DMS53 treated with DMSO at 0.1 percent for 48 hours (cell line): ENCODE results near the gene SGIP1.

Experiments used
- DNase-seq: peaks from one replicate; lab custom pipeline; 2025; ENCODE audit not compliant: unreplicated experiment; lab: John Stamatoyannopoulos, UW

Gene SGIP1

DNA sequence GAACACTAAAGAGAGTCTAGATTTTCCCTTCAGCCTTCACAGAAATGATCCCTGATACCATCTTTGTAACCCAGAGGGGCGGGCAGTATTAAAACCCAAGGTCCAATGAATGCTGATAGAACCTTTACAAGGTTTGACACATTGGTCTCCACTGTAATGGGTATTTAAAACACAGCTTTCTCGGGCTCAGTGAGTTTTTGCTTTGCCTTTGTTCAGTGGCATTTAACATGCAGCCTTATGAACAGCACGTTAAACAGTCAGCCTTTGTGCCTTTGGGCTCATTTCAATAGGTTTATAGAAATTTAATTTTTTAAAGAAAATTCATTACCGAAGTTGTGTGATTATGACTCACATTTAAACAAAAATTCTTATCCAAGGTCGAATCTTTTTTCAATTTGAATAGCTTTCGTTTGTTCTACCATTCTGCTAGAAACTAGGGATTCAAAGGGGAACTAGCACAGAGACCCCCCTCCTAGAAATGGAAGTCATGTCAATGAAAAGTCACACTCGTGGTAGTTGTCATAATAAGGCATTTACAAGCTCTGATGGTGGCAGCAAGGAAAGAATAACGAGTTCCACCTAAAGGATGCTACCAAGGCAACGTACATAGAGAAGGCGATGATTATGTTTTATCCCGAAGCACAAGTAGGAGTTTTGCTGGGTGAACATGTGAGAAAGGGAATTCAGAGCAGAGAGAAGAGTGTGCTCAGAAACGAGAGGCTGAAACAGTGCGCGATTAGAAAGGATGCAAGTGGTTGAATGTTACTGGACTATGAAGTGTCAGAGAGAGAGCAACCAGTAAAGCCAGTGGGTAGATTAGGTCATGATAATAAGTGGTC is 66.2 kb downstream of the SGIP1 start:
- no peak for DNase-seq

DNA sequence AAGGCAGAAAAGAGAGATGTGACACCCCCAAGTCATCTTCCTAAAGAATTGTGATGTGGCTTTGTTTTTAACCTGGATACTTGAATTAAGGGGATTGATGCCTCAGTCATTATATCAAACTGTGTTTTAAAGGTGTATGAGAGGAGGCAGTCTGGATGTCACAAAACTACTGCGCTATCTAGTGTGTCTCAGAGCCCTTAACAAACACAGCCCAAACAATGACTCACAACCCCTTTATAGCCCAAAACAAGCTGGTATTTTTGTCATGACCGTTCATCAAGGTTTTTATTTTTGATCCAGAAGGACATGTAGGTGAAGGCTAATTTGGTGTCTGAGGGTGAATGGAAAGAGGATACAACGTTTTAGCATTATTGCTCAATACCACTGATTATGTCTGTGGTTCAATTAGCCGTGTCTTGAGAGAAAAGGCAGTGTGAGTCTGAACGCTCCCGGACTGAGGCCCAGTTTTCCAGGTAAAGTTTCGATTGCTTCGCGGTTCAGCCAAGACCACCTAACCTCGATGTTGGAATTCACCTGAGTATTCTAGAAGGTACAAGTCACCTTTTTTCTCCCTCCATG is 71.6 kb downstream of the SGIP1 start:
- peak; percentile 17 for DNase-seq

- no peak for DNase-seq
Observed at GRCh38 chr1:66606362-66607065, 72.6 kb downstream of the SGIP1 start.

DNA sequence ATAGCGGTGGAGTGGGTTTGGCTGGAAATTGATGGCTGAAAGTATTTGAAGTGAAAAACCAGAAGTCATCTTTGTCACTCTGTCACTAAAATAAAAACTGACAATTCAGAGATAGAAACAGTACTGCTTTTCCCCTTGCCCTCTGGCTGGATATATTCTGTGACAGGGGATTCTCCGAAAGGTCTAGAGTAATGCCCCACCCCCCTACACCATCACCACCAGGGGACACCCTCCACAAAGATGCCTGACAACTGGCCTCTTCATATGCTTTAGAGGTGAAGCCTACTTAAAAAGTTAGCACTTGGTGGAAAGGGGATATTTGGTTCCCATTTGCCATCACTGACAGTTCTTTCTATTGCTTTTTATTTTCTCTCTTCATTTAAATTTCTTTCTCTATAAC is 73.5 kb downstream of the SGIP1 start:
- DNase-seq: no peak

GRCh38 chr1:66613187-66613586 is 79.2 kb downstream of the SGIP1 start:
- DNase-seq: no peak

- DNase-seq: no peak
Observed at GRCh38 chr1:66617362-66618184, 83.6 kb downstream of the SGIP1 start.

GRCh38 chr1:66618390-66618789 is 84.4 kb downstream of the SGIP1 start:
- DNase-seq: no peak

DNA sequence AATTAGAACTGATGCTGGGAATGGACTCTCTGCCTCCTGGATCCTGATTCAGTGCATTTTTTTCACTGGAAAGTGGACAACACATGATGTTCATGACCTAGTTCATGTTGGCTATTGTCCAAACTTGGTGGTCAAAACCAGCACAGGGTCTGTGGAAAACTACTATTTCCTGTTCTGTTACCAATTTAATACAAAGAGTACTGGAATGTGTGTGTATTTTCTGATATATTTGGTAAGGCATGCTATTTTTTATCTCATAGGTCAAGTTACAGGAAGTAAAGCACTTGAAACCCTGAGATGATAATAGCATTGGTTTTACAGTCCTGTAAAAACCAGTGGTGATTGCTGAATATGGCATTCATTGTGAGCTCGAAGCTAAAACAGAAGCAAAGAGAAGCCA is 89.9 kb downstream of the SGIP1 start:
- DNase-seq: peak; percentile 80

GRCh38 chr1:66624412-66625060 is 90.6 kb downstream of the SGIP1 start:
- DNase-seq: peak; percentile 60

DNA sequence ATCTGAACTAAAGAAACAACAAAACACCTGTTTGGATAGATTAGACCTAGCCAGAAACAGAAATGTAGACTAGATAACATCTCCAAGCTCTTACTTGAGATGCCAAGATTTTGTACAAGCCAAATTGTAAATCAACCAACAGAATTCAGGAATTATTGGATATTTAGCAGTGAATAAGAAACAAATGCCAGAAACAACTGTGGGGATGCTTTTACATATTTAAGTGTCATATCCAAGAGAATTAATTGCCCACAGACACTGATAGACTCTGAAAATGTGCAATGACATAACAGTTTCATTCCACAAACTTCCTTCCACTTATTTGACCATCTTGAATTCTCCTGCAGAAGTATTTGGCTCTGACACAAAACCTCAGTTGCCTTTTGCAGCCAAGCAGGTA is 92.3 kb downstream of the SGIP1 start:
- DNase-seq: no peak

DNA sequence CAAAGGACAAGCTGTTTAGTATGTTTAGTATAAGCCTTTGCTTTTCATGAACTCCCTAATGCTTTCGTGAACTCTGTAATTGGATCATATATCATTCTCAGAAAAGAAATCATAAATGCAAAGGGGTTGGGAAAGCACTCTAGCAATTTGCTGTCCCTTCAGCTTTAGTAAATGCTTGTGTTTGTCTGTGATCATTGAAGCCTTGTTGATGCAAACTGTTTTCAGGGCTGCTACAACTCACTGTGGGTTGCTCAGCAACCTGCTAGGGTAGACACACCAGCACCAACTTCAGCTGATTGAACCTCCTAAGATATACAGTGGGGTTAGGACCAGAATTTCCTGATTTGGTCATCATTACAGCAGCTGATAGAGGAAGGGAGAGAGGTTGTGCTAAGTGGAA is 95.0 kb downstream of the SGIP1 start:
- no peak for DNase-seq

DNA sequence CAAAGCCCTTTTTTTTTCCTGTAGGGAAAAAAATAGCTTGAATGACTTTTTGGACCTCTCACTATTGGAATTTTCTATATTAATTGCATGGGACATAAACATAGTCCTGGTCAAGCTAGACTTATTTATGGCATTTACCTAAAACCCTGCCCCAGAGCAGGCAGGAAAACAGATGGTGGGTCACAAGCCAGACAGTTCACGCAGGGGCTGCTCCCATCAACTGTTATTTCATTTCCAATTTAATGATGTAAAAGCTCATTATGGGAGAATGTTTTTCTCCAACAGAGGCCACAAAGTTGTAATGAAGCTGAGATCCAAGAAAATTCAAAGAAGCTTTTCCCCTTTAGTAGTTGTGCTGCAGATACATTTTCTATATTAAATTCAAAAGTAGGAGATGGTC is 99.2 kb downstream of the SGIP1 start:
- DNase-seq: no peak

DNA sequence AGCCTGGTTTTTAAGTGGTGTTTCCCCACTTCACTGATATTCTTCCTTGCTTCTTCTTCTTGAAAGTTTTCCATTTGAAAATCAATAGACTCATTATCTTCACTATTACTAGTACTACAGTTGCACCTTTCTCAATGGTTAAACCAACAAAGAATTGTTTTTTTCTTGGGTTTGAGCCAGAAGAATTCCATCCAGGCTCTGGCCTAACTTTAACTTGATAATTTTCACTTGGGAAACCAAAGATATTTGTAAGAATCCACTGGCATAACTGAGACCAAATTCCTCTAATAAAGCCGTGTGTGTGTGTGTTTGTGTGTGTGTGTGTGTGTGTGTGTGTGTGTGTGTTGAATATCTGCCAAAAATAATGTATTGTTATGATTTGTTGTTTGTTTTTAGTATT is 103.2 kb downstream of the SGIP1 start:
- DNase-seq: no peak

- DNase-seq: no peak
Observed at GRCh38 chr1:66641891-66642473, 108.0 kb downstream of the SGIP1 start.

DNA sequence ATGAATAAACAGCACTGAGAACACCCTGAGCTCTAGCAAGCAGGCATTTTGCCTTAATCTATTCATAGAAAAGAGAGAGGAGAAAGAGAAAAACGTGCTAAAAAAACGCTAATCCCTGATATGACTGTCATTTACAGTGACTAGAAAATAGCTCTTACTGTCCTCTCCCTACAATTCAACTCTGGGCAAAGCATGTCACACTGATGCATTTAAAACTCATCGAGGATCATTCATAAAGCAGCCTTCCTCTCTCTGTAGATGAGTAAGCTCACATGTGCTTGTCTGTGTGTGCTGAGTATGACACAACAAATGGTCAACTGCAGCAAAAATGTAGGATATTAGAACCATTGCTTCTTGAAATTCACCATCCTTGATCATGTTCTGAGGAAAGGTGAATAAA is 109.0 kb downstream of the SGIP1 start:
- no peak for DNase-seq

- DNase-seq: no peak
Observed at GRCh38 chr1:66644331-66644730, 110.4 kb downstream of the SGIP1 start.

DNA sequence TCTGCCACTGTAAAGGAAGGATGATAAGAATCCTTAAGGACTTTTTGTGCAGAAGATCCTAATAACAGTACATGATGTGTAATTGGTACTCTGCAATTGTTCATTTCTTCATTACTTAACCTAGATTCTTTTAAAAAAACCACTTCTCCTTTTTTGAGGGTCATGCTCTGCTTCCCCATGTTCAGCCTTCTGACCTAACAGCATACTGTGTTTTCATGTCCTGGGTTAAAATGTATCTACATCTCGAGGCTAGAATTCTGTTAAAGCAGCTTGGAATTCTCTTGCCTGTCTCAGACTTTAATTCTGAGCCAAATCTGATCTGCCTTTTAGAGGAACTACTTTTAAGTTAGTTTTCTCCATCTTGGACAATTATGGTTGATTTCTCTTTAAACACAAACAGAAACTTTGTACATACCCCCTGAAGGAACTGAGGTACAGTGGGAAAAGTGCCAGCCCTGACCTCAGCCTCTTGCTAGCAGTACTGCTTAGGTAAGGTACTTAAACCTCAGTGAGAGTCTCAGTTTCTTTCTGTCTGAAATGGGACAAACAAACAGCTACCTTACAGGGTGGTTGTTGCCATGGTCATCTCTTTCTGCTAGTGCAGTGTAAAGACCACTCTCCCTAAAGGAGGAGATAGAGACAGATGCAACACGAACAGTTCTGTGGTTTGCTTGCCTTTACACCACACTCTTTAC is 115.1 kb downstream of the SGIP1 start:
- DNase-seq: no peak

DNA sequence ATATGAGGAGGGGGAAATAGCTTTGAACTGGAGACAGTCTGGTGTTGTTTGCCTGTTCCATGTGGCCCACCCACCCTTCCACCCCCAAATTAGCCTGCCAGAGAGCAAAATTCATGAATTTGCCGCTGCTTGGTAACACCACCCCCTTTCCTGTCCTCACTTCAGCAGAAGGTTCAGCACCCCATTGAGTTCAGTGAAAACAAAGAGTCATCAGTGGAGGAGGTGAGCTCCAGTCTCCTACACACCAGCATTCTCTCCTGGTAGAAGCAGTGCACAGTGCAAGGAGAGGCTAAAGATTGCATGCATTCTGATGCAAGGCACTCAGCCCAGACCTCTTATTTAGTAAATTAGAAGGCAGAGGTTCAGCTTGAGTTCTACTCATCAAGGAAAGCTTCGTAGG is 118.6 kb downstream of the SGIP1 start:
- DNase-seq: no peak

DNA sequence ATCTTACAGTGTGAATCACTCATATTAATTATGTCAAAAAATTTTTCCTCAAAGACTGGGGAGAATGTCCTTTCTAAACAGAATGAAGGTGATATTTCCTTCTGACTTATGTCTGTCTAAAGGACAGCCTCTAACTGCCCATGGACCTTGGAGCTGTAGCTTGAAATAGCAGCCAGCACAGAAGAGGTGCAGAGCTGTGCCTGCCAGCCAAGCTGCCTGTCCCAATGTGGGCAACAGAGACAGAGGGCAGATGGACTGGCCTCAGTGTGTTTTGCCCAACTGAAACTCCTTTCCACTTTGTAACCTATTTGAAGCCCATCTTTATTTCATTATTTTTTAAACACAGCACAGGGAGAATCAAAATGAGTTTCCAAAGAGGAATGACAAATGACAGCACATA is 120.7 kb downstream of the SGIP1 start:
- no peak for DNase-seq

DNA sequence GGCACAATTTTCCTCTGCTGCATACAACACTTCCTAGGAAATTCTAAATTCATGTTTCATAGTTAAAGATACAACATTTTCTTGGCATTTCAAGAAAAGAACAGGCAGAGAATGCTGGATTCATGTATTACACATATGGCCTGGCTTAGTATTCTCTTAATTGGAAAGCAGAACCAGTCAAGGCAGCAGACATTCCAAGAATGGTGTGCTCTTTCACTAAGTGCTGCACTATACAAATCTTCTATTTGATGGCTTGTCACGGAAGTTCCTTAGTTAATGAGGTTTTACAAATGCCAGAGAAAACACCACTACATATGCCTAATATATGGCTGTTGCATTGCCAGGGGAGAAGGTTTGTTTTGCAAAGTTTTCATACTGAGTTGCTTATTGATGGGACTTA is 137.5 kb downstream of the SGIP1 start:
- no peak for DNase-seq
